A549 treated with Hydrocortisone at 1 μM for 4 hours (cell line): ENCODE measurements around the gene RBM15. TPM values are rescaled to one million over a fixed set of nuclear protein-coding genes. Genes with fewer than 3 reads are reported as not detected.

ENCODE experiments used
- total RNA-seq: library from RNA; stranded (reverse); fragments of 200-300 nt; extraction: Qiagen RNA extraction; gene quantifications from 5 replicates; pipeline ENCODE4 v1.2.3, GENCODE V29; 2022

Gene RBM15
- total RNA-seq: 7.2 to 9.1 TPM (median 8.1 TPM) in 5 replicates

GRCh38 chr1:110338886-110339406, at the start of gene RBM15:
Gene RBM15, plus strand, starts transcription at chr1:110339377. Its CDS starts 29 bp downstream, at chr1:110339406.

GRCh38 chr1:110390692-110391245, 51.6 kb downstream of the RBM15 start, which contains the start of gene SLC16A4:
Gene SLC16A4, minus strand, starts transcription at chr1:110391026. Its CDS starts 1,703 bp downstream, at chr1:110389323.

Other genes with a start within 250 kb of the RBM15 start
- gene UBL4B, start 226.9 kb upstream of the RBM15 start, total RNA-seq: not detected in 5 replicates
- gene SLC6A17, start 188.9 kb upstream of the RBM15 start, total RNA-seq: 4.7 to 6.0 TPM (median 5.2 TPM) in 5 replicates
- 3.0 to 3.9 TPM (median 3.8 TPM) in 5 replicates for gene KCNC4, start 129.1 kb upstream of the RBM15 start, total RNA-seq
- gene SLC16A4, start 51.6 kb downstream of the RBM15 start, total RNA-seq: 26.6 to 43.5 TPM (median 33.7 TPM) in 5 replicates
- 177 to 189 TPM (median 180 TPM) in 5 replicates for gene LAMTOR5, start 68.3 kb downstream of the RBM15 start, total RNA-seq
- gene PROK1, start 111.8 kb downstream of the RBM15 start, total RNA-seq: not detected in 5 replicates
- gene KCNA10, start 179.8 kb downstream of the RBM15 start, total RNA-seq: not detected in 5 replicates